Measurements from ENCODE around the gene TJAP1. TPM values are rescaled to one million over a fixed set of nuclear protein-coding genes. Genes with fewer than 3 reads are reported as not detected.

Gene TJAP1
- polyA plus RNA-seq, 1 donor from 2014 or later, result 11.4 TPM

- Histone ChIP-seq H3K79me2 (replicated peaks; ENCODE audit: insufficient read depth, low read length) (peaks cover 1% of the 10 kb centered on the region), H3K9ac (ENCODE audit: low read length) (no peak overlapping the region), H4K20me1 (ENCODE audit: insufficient read depth) (no peaks in the 10 kb centered on the region), H3K4me3 (ENCODE audit: low read length) (no peak overlapping the region), H3K4me2 (ENCODE audit: low read length) (no peak overlapping the region), H3K36me3 (ENCODE audit: insufficient read depth, low read length) (no peaks in the 10 kb centered on the region), H3K9me2 (ENCODE audit: insufficient read depth, low read length) (no peaks in the 10 kb centered on the region), H3K27ac (ENCODE audit: low read length) (no peak overlapping the region), H3K9me3 (ENCODE audit: low read length) (no peaks in the 10 kb centered on the region), H2AFZ (ENCODE audit: low read depth, low read length) (no peak overlapping the region), H3K27me3 (ENCODE audit: insufficient read depth, low read depth, low read length) (no peaks in the 10 kb centered on the region), H3F3A (ENCODE audit: insufficient read depth, low read length, poor library complexity, severe bottlenecking) (no peaks in the 10 kb centered on the region)
- no peak for TF ChIP-seq SMC3 (conservative IDR thresholded peaks at IDR 0.05; ENCODE audit: poor library complexity)
- no peak for TF ChIP-seq EZH2 (IDR thresholded peaks at IDR 0.05; ENCODE audit: borderline replicate concordance, insufficient read depth, low read length, poor library complexity, severe bottlenecking)
- TF ChIP-seq RAD21 (conservative IDR thresholded peaks at IDR 0.05), result no peak
- no peak for TF ChIP-seq REST (IDR thresholded peaks at IDR 0.05; ENCODE audit: borderline replicate concordance)
- TF ChIP-seq TAF1 (IDR thresholded peaks at IDR 0.05; ENCODE audit: low read depth), result no peak
- TF ChIP-seq POLR2AphosphoS5 (IDR thresholded peaks at IDR 0.05), result no peak
- no peak for TF ChIP-seq MXI1 (conservative IDR thresholded peaks at IDR 0.05; ENCODE audit: poor library complexity, severe bottlenecking)
- TF ChIP-seq CTCF (IDR thresholded peaks at IDR 0.05; ENCODE audit: poor library complexity, severe bottlenecking), result no peak
- TF ChIP-seq EP300 (conservative IDR thresholded peaks at IDR 0.05; ENCODE audit: poor library complexity, severe bottlenecking), result no peak
These were observed 4.9 kb upstream of the TJAP1 start for GRCh38 chr6:43472515-43472914.

GRCh38 chr6:43475516-43475915 is 1.9 kb upstream of the TJAP1 start:
- peaks cover 21% of the 10 kb centered on the region for H3K79me2 ChIP-seq (replicated peaks; ENCODE audit: insufficient read depth, low read length)
- no peaks in the 10 kb centered on the region for H3K9me2 ChIP-seq (ENCODE audit: insufficient read depth, low read length)
- H3K27ac ChIP-seq (ENCODE audit: low read length), result no peak overlapping the region
- H3K4me3 ChIP-seq (ENCODE audit: low read length), result no peak overlapping the region
- TF ChIP-seq EP300 (conservative IDR thresholded peaks at IDR 0.05; ENCODE audit: poor library complexity, severe bottlenecking) (no peak), CTCF (IDR thresholded peaks at IDR 0.05; ENCODE audit: poor library complexity, severe bottlenecking) (no peak), TAF1 (IDR thresholded peaks at IDR 0.05; ENCODE audit: low read depth) (no peak), SMC3 (conservative IDR thresholded peaks at IDR 0.05; ENCODE audit: poor library complexity) (no peak), POLR2AphosphoS5 (IDR thresholded peaks at IDR 0.05) (no peak), RAD21 (conservative IDR thresholded peaks at IDR 0.05) (no peak), MXI1 (conservative IDR thresholded peaks at IDR 0.05; ENCODE audit: poor library complexity, severe bottlenecking) (no peak)
- H3K4me2 ChIP-seq (ENCODE audit: low read length), result no peak overlapping the region
- no peaks in the 10 kb centered on the region for H3K27me3 ChIP-seq (ENCODE audit: insufficient read depth, low read depth, low read length)
- no peaks in the 10 kb centered on the region for H3K36me3 ChIP-seq (ENCODE audit: insufficient read depth, low read length)
- H3F3A ChIP-seq (ENCODE audit: insufficient read depth, low read length, poor library complexity, severe bottlenecking), result no peaks in the 10 kb centered on the region
- H3K9ac ChIP-seq (ENCODE audit: low read length), result no peak overlapping the region
- no peak overlapping the region for H2AFZ ChIP-seq (ENCODE audit: low read depth, low read length)
- no peaks in the 10 kb centered on the region for H4K20me1 ChIP-seq (ENCODE audit: insufficient read depth)
- no peaks in the 10 kb centered on the region for H3K9me3 ChIP-seq (ENCODE audit: low read length)
